ENCODE results near the gene KCNK13. TPM values are rescaled to one million over a fixed set of nuclear protein-coding genes. Genes with fewer than 3 reads are reported as not detected.

The KCNK13 gene
- total and polyA plus RNA-seq, 2 of the 13 experiments (the other 11 are each of a cell fraction or from before 2014, with no cell fraction given), result 0.08 to 0.29 TPM

- TF ChIP-seq LCORL (IDR thresholded peaks at IDR 0.05), result no peak
- TF ChIP-seq LCORL (CRISPR knock-in tag; IDR thresholded peaks at IDR 0.05), result 0 out of 2 replicates have a peak, but pooled peaks have one; percentile 52
- peak; percentile 63; the same call in 1 of the 2 replicates for TF ChIP-seq MYPOP (CRISPR knock-in tag; IDR thresholded peaks at IDR 0.05)
- TF ChIP-seq NPAS2 (CRISPR knock-in tag; IDR thresholded peaks at IDR 0.05; ENCODE audit: borderline replicate concordance), result no peak
- TF ChIP-seq PLRG1 (conservative IDR thresholded peaks at IDR 0.05), result no peak
- TF ChIP-seq, protein P1, sequence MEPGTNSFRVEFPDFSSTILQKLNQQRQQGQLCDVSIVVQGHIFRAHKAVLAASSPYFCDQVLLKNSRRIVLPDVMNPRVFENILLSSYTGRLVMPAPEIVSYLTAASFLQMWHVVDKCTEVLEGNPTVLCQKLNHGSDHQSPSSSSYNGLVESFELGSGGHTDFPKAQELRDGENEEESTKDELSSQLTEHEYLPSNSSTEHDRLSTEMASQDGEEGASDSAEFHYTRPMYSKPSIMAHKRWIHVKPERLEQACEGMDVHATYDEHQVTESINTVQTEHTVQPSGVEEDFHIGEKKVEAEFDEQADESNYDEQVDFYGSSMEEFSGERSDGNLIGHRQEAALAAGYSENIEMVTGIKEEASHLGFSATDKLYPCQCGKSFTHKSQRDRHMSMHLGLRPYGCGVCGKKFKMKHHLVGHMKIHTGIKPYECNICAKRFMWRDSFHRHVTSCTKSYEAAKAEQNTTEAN (CRISPR knock-in tag; conservative IDR thresholded peaks at IDR 0.05), result no peak
- TF ChIP-seq HMGXB4 (CRISPR knock-in tag; IDR thresholded peaks at IDR 0.05; ENCODE audit: borderline replicate concordance in 1 of 2, low read depth in 1 of 2), result peak in 1 of 2 experiments; percentile 78; a peak in 3 of 4 replicates
- no peak for TF ChIP-seq MIER2 (CRISPR knock-in tag; IDR thresholded peaks at IDR 0.05)
- no peak for TF ChIP-seq ZNF646 (CRISPR knock-in tag; IDR thresholded peaks at IDR 0.05)
- peak; percentile 67; the same call in 1 of the 2 replicates for TF ChIP-seq SAFB2 (CRISPR knock-in tag; IDR thresholded peaks at IDR 0.05; ENCODE audit: borderline replicate concordance, low read depth)
- TF ChIP-seq POGK (CRISPR knock-in tag; conservative IDR thresholded peaks at IDR 0.05), result no peak
- TF ChIP-seq GABPA (IDR thresholded peaks at IDR 0.05; ENCODE audit: low read depth, low read length), result no peak
- no peak for TF ChIP-seq GABPA (CRISPR knock-in tag; IDR thresholded peaks at IDR 0.05; ENCODE audit: low read depth)
Observed at GRCh38 chr14:90060312-90060964, 1.4 kb upstream of the KCNK13 start (continued).

Measured in HepG2 (cell line).